ENCODE measurements around the gene ARID3B. TPM values are rescaled to one million over a fixed set of nuclear protein-coding genes. Genes with fewer than 3 reads are reported as not detected.

Gene ARID3B
- total RNA-seq, 2 donors from 2014 or later: 37.4 to 42.6 TPM

GRCh38 chr15:74542166-74543042 is 1.4 kb downstream of the ARID3B start:
- Mint-ChIP-seq H3K36me3 (ENCODE audit: low read depth) (peaks cover 3% of the 10 kb centered on the region), H3K27me3 (no peaks in the 10 kb centered on the region), H3K4me1 (peaks cover 50% of the 10 kb centered on the region), H3K27ac (peak overlapping the region; percentile 98), H3K4me3 (peak overlapping the region; percentile 99)
- DNase-seq: no peak
- ATAC-seq: no peak
- H3K9me3 ChIP-seq (ENCODE audit: control insufficient read depth, low read length, poor library complexity, severe bottlenecking): no peaks in the 10 kb centered on the region

- Mint-ChIP-seq H3K36me3 (ENCODE audit: low read depth) (no peaks in the 10 kb centered on the region), H3K4me1 (peaks cover 47% of the 10 kb centered on the region)
Measured at GRCh38 chr15:74543043-74543422, 2.0 kb downstream of the ARID3B start.

DNA sequence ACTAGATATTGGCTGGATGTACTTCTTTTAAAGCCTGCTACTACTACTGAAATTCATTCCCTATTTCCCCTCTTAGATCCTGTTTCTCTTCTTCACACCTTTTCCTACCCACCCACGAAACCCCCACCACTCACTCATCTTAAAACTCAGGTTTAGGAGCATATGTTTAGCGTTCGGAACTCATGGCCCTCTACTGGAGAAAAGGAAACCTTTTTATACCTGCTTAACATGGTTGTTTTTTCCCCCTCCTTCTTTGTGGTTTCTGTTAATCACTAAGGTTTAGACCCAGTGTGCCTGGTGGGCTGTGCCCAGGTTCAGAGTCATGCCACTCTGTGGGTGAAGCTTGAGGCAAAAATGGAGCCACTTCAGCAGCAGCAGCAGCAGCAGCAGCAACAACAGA is 2.6 kb downstream of the ARID3B start:
- Mint-ChIP-seq H3K4me3 (peak overlapping the region; percentile 75), H3K36me3 (ENCODE audit: low read depth) (peaks cover under 1% of the 10 kb centered on the region), H3K27ac (peak overlapping the region; percentile 54), H3K4me1 (peaks cover 49% of the 10 kb centered on the region), H3K27me3 (no peaks in the 10 kb centered on the region)
- DNase-seq: peak in 1 of 3 donors; percentile 11
- H3K9me3 ChIP-seq (ENCODE audit: control insufficient read depth, low read length, poor library complexity, severe bottlenecking): no peaks in the 10 kb centered on the region
- ATAC-seq: peak; percentile 22

More at GRCh38 chr15:74543043-74543422, 2.0 kb downstream of the ARID3B start:
- peak overlapping the region; percentile 99 for H3K4me3 Mint-ChIP-seq
- no peaks in the 10 kb centered on the region for H3K9me3 ChIP-seq (ENCODE audit: control insufficient read depth, low read length, poor library complexity, severe bottlenecking)
- no peak for ATAC-seq
- peak overlapping the region; percentile 98 for H3K27ac Mint-ChIP-seq
- DNase-seq: no peak
- no peaks in the 10 kb centered on the region for H3K27me3 Mint-ChIP-seq

DNA sequence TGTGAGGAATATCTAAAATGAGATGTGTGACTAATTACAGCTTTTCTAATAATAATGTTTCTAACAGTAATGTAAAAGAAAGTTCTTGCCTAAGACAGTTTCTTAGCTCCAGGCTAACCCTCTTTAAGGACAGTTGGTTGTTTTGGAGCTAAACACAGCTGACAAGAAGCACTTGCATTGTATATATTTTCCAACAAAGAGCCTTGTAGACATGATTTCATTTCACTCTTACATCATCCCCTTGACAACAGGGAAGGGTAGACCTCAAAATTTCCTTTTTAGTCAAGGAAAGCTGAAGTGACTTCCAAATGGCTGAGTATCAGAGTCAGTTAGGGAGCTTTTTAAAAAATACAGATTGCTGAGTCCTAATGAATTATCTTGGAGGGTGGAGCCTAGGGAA is 4.1 kb downstream of the ARID3B start:
- Mint-ChIP-seq H3K4me3 (peak overlapping the region; percentile 56), H3K27me3 (no peaks in the 10 kb centered on the region), H3K4me1 (peaks cover 47% of the 10 kb centered on the region), H3K27ac (peak overlapping the region; percentile 86), H3K36me3 (ENCODE audit: low read depth) (peaks cover 2% of the 10 kb centered on the region)
- ATAC-seq (no peak), DNase-seq (no peak)
- H3K9me3 ChIP-seq (ENCODE audit: control insufficient read depth, low read length, poor library complexity, severe bottlenecking): no peaks in the 10 kb centered on the region

- peak; percentile 78 for ATAC-seq
- Mint-ChIP-seq H3K27me3 (no peaks in the 10 kb centered on the region), H3K27ac (peak overlapping the region; percentile 86), H3K4me3 (peak overlapping the region; percentile 68), H3K36me3 (ENCODE audit: low read depth) (peaks cover 2% of the 10 kb centered on the region), H3K4me1 (peaks cover 48% of the 10 kb centered on the region)
- no peaks in the 10 kb centered on the region for H3K9me3 ChIP-seq (ENCODE audit: control insufficient read depth, low read length, poor library complexity, severe bottlenecking)
- peak; percentile 71 to 85 (median 72) for DNase-seq
Measured at GRCh38 chr15:74545776-74546656, 5.0 kb downstream of the ARID3B start.

DNA sequence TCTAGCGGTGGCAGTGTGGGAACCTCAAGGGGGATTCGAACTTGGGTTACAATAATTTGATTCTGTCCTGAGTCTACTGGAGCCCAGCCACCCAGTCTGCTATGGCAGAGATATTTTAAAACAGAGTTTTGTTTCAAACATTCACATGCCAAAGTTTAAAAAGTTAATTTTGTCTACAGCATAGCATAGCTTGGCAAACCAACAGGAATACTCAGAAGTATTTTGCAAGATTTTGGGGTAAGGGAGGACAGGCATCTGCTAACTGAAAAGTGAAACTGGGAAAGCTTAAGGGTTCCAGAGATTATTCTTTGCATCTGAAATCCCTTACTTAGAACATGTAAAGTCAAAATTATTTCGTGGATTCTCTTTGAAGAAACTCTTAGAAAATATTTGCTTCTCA is 6.6 kb downstream of the ARID3B start:
- no peaks in the 10 kb centered on the region for H3K27me3 Mint-ChIP-seq
- H3K36me3 Mint-ChIP-seq (ENCODE audit: low read depth): peaks cover 8% of the 10 kb centered on the region
- H3K4me1 Mint-ChIP-seq: peaks cover 43% of the 10 kb centered on the region
- H3K4me3 Mint-ChIP-seq: no peak overlapping the region
- H3K27ac Mint-ChIP-seq: peak overlapping the region; percentile 16
- DNase-seq (no peak), ATAC-seq (no peak)
- H3K9me3 ChIP-seq (ENCODE audit: control insufficient read depth, low read length, poor library complexity, severe bottlenecking): no peaks in the 10 kb centered on the region

DNA sequence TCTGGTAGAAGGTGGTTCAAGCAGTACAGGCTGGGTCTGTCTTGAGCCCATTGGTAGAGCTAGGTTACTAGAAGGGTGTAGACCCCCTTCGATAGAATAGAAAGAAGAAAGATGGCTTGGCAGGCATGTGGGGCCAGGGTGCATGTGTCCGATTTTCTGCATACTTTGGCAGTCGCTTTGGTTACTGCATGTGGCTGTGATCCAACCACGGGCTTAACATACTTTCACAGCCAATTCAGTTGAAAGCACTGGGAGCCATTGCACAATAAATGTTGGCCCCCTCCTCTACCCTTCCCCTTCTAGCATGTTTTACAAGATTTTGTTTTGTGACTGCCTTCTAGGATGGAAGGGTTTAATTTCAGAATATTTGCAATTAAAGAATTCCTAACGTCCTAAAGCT is 7.2 kb downstream of the ARID3B start:
- Mint-ChIP-seq H3K4me3 (no peak overlapping the region), H3K27ac (peak overlapping the region; percentile 16), H3K4me1 (peaks cover 41% of the 10 kb centered on the region), H3K27me3 (no peaks in the 10 kb centered on the region), H3K36me3 (ENCODE audit: low read depth) (peaks cover 8% of the 10 kb centered on the region)
- no peaks in the 10 kb centered on the region for H3K9me3 ChIP-seq (ENCODE audit: control insufficient read depth, low read length, poor library complexity, severe bottlenecking)
- no peak for ATAC-seq
- DNase-seq: no peak

DNA sequence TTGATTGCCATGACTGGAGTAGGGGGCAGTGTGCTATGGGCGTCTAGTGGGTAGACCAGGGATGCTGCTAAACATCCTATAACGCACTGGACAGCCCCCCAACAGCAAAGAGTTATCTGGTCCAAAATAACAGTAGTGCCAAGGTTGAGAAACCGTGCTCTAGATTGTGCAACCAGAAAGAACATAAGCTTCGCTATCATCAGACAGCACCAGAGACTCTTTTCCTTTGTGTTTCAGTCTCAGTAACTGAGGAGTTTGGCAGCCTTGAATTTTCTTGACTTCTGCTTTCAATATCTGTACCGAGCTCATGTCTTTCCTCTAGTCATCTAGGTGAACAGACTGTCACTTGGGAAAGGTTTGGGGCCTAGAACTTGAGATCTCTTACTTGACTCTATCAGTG is 8.8 kb downstream of the ARID3B start:
- DNase-seq (no peak), ATAC-seq (no peak)
- H3K27me3 Mint-ChIP-seq: no peaks in the 10 kb centered on the region
- no peaks in the 10 kb centered on the region for H3K9me3 ChIP-seq (ENCODE audit: control insufficient read depth, low read length, poor library complexity, severe bottlenecking)
- H3K36me3 Mint-ChIP-seq (ENCODE audit: low read depth): peaks cover 8% of the 10 kb centered on the region
- H3K4me3 Mint-ChIP-seq: no peak overlapping the region
- H3K27ac Mint-ChIP-seq: no peak overlapping the region
- peaks cover 36% of the 10 kb centered on the region for H3K4me1 Mint-ChIP-seq

DNA sequence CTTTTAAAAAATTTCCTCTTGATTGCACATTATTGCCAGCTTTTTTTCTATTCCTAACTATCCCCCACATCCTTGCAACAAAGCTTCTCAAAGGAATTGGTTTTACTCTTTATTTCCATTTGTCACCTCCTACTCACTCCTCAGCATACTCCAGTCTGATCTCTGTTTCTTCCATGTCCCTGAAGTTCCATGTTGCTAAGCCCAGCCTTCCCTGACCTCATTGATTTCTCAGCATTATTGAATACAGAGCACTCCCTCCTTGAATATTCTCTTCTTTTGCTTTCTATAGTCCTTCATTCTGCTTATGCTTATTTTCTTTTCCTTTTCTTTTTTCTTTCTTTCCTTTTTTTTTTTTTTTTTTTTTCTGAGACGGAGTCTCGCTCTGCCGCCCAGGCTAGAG is 10.7 kb downstream of the ARID3B start:
- DNase-seq (no peak), ATAC-seq (no peak)
- Mint-ChIP-seq H3K27me3 (no peaks in the 10 kb centered on the region), H3K36me3 (ENCODE audit: low read depth) (peaks cover 8% of the 10 kb centered on the region), H3K4me1 (peaks cover 27% of the 10 kb centered on the region), H3K27ac (no peak overlapping the region), H3K4me3 (no peak overlapping the region)
- H3K9me3 ChIP-seq (ENCODE audit: control insufficient read depth, low read length, poor library complexity, severe bottlenecking): no peaks in the 10 kb centered on the region

- H3K36me3 Mint-ChIP-seq (ENCODE audit: low read depth): peaks cover 8% of the 10 kb centered on the region
- ATAC-seq: no peak
- peaks cover 29% of the 10 kb centered on the region for H3K4me1 Mint-ChIP-seq
- DNase-seq: no peak
- H3K27ac Mint-ChIP-seq: peak overlapping the region; percentile 29
- no peaks in the 10 kb centered on the region for H3K27me3 Mint-ChIP-seq
- no peaks in the 10 kb centered on the region for H3K9me3 ChIP-seq (ENCODE audit: control insufficient read depth, low read length, poor library complexity, severe bottlenecking)
- no peak overlapping the region for H3K4me3 Mint-ChIP-seq
Measured at GRCh38 chr15:74552773-74553441, 11.9 kb downstream of the ARID3B start.

DNA sequence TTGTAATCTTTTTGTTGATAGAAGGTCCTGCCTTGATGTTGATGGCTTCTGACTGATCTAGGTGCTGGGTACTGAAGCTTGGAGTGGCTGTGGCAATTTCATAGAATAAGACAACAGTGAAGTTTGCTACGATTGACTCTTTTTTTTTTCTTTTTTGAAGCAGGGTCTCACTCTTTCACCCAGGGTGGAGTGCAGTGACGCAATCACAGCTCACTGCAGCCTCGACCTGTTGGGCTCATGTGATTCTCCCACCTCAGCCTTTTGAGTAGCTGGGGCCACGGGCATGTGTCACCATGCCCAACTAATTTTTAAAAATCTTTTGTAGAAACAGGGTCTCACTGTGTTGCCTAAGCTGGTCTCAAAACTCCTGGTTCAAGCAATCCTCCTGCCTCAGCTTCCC is 14.2 kb downstream of the ARID3B start:
- Mint-ChIP-seq H3K4me1 (peaks cover 34% of the 10 kb centered on the region), H3K27ac (no peak overlapping the region), H3K4me3 (no peak overlapping the region), H3K36me3 (ENCODE audit: low read depth) (peaks cover 5% of the 10 kb centered on the region), H3K27me3 (no peaks in the 10 kb centered on the region)
- no peaks in the 10 kb centered on the region for H3K9me3 ChIP-seq (ENCODE audit: control insufficient read depth, low read length, poor library complexity, severe bottlenecking)
- no peak for DNase-seq
- ATAC-seq: no peak

GRCh38 chr15:74558706-74559105 is 17.7 kb downstream of the ARID3B start:
- ATAC-seq (no peak), DNase-seq (no peak)
- H3K4me3 Mint-ChIP-seq: peak overlapping the region; percentile 21
- H3K27me3 Mint-ChIP-seq: no peaks in the 10 kb centered on the region
- H3K27ac Mint-ChIP-seq: peak overlapping the region; percentile 60
- H3K9me3 ChIP-seq (ENCODE audit: control insufficient read depth, low read length, poor library complexity, severe bottlenecking): no peaks in the 10 kb centered on the region
- H3K36me3 Mint-ChIP-seq (ENCODE audit: low read depth): peaks cover 3% of the 10 kb centered on the region
- H3K4me1 Mint-ChIP-seq: peaks cover 21% of the 10 kb centered on the region

DNA sequence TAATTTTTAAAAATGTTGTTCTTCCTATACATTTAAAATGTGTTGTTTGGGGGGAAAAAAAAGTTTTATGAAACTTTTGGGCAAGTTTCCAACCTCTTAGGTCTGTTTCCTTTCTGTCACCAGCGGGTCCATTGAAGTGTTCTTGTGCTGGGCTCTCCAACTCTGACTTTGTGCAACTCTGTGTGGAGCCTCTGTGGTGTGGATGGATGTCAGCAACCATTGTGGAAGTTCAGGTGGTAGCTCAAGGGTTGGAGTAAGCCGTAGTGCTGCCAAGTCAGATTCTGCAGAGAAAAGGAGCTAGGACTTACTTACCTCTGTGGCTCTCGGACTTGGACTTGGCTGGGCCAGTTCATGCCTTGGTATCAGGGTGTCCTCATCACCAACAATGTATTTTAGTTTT is 22.4 kb downstream of the ARID3B start:
- Mint-ChIP-seq H3K4me1 (peaks cover 27% of the 10 kb centered on the region), H3K27ac (peak overlapping the region; percentile 8), H3K27me3 (no peaks in the 10 kb centered on the region), H3K36me3 (ENCODE audit: low read depth) (peaks cover 5% of the 10 kb centered on the region), H3K4me3 (no peak overlapping the region)
- ATAC-seq (no peak), DNase-seq (no peak)
- no peaks in the 10 kb centered on the region for H3K9me3 ChIP-seq (ENCODE audit: control insufficient read depth, low read length, poor library complexity, severe bottlenecking)

Measured in T-helper 17 cell (primary cell).